GM12865 (cell line): ENCODE data around the gene LZTS2.

Experiments used
- DNase-seq: peaks from one replicate; pipeline ENCODE4 v3.0.0; 2010; ENCODE audit warnings: low read depth
- H3K4me3 ChIP-seq: 2 replicates; pipeline ENCODE4 v1.5.1; 2011; ENCODE audit warnings: mild to moderate bottlenecking, low read depth, low read length, control low read depth
- TF ChIP-seq, protein P1 (sequence below): IDR thresholded peaks from 2 replicates; pipeline ENCODE4 v1.5.1; 2011; ENCODE audit warnings: low read length, control low read depth, low read depth, inconsistent platforms; ENCODE audit not compliant: insufficient read depth; ENCODE audit errors: missing control alignments

The LZTS2 gene

DNA sequence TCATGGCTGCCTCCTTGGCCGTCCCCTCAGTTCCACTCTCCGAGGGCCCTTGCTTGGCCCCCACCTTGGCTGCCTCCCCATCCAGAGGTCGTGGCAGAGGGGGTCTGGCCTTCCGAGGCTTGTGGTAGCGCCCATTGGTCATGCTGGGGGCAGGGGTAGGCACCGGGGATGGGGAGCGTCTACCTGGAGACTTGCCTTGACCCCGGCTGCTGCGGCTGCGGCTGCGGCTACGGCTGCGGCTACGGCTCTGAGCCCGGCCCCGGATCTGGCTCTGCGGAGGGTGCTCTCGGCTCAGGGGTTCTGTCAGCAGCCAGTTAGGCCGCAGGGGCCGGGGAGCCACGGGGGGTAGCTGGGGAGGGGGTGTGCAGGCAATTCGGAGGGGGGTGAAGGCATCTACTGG, 10.7 kb downstream of the LZTS2 start:
- TF ChIP-seq, protein P1, sequence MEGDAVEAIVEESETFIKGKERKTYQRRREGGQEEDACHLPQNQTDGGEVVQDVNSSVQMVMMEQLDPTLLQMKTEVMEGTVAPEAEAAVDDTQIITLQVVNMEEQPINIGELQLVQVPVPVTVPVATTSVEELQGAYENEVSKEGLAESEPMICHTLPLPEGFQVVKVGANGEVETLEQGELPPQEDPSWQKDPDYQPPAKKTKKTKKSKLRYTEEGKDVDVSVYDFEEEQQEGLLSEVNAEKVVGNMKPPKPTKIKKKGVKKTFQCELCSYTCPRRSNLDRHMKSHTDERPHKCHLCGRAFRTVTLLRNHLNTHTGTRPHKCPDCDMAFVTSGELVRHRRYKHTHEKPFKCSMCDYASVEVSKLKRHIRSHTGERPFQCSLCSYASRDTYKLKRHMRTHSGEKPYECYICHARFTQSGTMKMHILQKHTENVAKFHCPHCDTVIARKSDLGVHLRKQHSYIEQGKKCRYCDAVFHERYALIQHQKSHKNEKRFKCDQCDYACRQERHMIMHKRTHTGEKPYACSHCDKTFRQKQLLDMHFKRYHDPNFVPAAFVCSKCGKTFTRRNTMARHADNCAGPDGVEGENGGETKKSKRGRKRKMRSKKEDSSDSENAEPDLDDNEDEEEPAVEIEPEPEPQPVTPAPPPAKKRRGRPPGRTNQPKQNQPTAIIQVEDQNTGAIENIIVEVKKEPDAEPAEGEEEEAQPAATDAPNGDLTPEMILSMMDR = no peak
- no peak overlapping the region for H3K4me3 ChIP-seq
- no peak for DNase-seq

DNA sequence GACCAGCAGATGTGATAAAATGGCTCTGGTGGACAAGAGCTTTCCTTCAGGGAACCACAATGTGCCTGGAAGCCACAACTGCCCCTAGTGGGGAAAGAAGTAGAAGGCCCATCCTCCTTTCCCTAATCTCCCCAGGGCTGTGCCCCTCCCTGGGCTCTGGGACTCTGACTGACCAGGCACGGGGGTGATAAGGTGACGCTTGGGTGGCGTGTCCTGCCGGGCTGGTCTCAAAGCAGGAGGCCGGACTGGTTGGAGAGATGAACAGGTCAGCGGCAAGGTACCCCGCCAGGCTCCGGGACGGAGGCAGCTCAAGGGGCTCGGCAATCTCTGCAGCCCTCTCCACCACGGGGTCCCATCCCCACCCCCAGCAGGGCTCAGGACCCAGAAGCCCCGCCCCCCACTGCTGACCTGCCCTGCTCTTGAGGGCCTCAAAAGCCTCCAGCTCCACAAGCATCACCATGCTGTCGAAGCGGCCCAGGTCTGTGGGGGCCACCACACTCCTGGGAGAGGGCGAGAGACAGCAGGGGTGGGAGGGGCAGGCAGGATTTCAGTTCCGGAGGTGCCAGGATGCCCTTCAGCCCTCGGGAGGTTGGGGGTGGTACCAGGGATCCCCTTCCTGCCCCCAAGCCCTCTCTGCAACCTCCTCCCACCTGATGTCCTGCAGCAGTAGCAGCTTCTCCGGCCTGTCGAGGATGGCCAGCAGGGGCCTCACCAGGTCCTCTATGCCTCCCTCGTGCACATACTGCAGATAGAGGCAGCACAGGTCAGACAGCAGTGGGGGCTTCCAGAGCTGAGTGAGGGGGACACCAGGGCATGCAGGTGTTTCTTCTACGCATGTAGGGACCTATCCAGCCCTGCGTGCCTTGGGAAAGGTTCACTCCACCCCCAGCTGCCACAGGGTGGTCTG, 12.2 kb downstream of the LZTS2 start:
- DNase-seq = no peak
- TF ChIP-seq, protein P1 = no peak
- no peak overlapping the region for H3K4me3 ChIP-seq

DNA sequence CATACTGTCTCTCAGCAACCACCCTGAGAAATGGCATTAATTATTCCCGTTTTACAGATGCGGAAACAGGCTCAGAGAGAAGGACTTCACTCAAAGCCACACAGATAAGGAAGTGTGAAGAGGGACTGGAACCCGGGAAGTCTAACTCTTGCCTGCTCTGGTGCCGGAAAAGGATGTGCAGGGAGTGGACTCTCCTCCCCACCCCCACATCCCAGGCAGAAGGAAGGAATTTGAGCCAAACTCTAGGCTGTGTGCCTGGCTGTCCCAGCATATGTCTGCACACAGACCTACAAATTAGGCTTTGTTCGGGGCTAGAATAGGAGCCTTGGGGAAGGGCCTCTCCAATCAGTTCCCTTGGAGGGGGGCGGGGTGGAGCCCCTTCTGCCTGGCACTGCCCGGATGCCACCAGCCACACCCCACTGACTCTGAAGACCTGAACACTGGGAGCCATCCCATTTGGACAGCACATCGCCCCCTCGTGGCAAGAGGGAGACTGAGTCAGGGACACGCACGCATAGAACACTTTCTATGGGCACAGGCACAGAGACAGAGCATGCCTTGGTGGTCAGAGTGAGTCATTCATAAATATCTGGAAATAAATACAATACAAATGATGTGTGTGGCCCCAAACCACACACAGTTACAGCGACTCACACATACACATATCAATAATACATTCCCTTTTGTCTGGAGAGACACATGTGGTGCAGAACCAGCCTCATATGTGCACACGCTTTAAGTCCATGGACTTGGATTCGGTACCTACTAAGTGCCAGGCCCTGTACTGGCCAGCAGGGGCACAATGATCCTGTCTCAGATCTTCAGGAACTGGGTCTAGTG, 13.1 kb downstream of the LZTS2 start:
- no peak overlapping the region for H3K4me3 ChIP-seq
- DNase-seq = peak; percentile 84
- TF ChIP-seq, protein P1 = peak; percentile 86

DNA sequence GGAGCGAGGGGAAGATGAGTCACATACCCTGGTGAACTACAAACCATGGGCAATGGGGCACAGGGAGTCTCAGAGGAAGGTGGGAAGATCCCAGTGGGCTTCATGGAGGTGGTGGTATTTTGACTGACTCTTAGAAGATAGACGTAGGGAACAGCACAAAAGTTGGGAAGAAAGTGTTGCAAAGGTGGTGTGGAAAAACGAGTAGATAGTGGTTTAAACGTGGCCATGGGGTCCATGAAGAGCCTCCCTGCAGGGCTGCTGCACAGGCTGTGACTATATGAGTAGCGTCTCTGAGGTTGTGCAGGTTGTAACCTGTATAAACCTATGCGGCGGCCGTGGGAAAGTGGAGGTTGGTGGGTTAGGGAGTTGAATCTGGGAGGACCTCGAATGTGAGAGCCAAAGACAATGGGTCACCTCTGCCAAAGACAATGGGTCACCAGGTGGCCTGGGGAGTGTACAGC, 13.8 kb downstream of the LZTS2 start:
- no peak for DNase-seq
- TF ChIP-seq, protein P1 = no peak
- H3K4me3 ChIP-seq = no peak overlapping the region

DNA sequence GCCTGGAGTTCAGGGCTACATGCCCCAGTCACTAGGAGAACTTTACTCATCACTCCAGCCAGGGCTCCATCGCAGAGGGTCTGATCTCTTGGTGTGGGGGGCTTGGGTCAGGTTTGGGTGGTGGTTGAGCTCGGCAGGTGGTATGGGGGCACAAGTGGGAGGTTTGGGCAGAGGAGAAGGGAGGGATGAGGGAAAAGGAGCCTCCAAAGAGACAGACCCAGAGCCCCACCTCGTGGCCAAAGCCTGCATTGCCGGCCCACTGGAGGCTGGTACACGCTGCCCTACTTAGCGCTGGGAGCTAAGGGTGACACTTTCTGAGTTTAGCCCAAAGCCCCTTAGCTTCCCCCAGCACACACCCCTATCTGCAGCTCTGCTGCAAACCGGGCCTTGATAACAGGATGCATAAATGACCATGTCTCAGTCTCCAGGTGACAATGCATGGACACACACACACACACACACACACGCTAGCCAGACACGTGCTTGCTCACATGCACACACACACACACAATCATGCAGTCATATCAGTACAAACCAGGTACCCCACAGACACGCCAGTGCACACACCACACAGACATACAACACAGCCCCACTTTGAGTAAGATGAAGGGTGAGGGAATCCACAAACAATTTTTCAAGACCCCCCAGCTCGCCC, 14.7 kb downstream of the LZTS2 start:
- H3K4me3 ChIP-seq = no peak overlapping the region
- DNase-seq = peak; percentile 65
- TF ChIP-seq, protein P1 = peak; percentile 97

DNA sequence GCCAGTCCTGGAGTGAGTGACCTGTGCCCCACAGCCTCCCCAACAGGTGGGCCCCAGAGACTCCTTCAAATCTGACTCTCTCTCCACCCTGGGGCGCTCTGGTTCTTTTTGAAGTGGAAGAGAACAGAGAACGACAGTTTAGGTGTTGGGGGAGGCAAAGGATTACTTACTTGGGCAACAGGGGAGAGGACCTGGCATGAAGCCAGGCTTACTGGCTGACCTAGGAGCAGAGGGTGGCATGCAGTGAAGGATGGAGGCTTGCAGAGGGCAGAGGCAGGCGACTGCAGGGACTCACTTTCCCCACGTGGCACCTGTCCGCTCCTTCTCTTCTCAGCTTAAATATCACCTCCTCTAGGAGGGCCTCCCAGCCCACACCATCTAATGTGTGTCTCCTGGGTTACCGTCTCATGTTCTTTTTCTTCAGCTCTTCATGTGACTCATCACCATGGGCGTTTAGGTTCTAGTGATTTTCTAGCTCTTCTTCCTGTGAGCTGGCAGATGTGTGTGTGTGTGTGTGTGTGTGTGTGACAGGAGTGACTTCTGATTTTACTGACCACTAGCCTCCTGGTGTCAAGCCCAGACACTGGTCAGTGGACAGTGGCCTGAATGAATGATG, 15.5 kb downstream of the LZTS2 start:
- no peak for DNase-seq
- no peak overlapping the region for H3K4me3 ChIP-seq
- TF ChIP-seq, protein P1 = no peak
